Naive thymus-derived CD8-positive, alpha-beta T cell (primary cell): Measurements from ENCODE around the gene PRSS12. TPM values are rescaled to one million over a fixed set of nuclear protein-coding genes. Genes with fewer than 3 reads are reported as not detected.
"Not testable (repeated sequence)": the region's sequence is repeated elsewhere in the genome, so short reads cannot be mapped to it uniquely, and the experiment has no call there.

Source experiments
- ATAC-seq, 2 donors: fragments of 150-1000 bp; cut with Tn5 transposase in 1 of 2; sonication (Bioruptor Pico), chemical (Tn5 transposase) in 1 of 2; 1 replicate in 1 of 2; 2 replicates in 1 of 2; pipeline ENCODE4 v1.10.0; 2021; ENCODE audit warnings: mild to moderate bottlenecking in 2 of 2, moderate library complexity in 2 of 2
- POLR2A ChIA-PET: fragments of 350-600 bp; sonication (Branson Sonifier 250); formaldehyde crosslinking; loops from one replicate; lab custom pipeline; 2021; ENCODE audit warnings: antibody characterized with exemption; lab: Charles Lee
- DNase-seq, 10 donors: peaks; one replicate each; pipeline versions ENCODE4 v3.0.0 to v3.0.0-alpha.2; 2020 to 2022
- H3K27ac Mint-ChIP-seq, 10 donors: one replicate each; pipeline ENCODE4 v1.8.0; 2020 to 2022; ENCODE audit warnings: mild to moderate bottlenecking in 10 of 10, mixed read lengths in 10 of 10, moderate library complexity in 4 of 10, inconsistent platforms in 1 of 10
- H3K27me3 Mint-ChIP-seq, 5 donors: one replicate each; pipeline ENCODE4 v1.8.0; 2021 to 2022; ENCODE audit warnings: mixed read lengths in 5 of 5
- H3K36me3 Mint-ChIP-seq, 3 donors: one replicate each; pipeline ENCODE4 v1.8.0; 2020 to 2022; ENCODE audit warnings: mixed read lengths in 3 of 3, mild to moderate bottlenecking in 2 of 3, inconsistent platforms in 1 of 3
- H3K4me1 Mint-ChIP-seq, 4 donors: one replicate each; pipeline ENCODE4 v1.8.0; 2021 to 2022; ENCODE audit warnings: mixed read lengths in 4 of 4
- H3K4me3 Mint-ChIP-seq, 10 donors: one replicate each; pipeline ENCODE4 v1.8.0; 2020 to 2022; ENCODE audit warnings: mild to moderate bottlenecking in 10 of 10, mixed read lengths in 10 of 10, moderate library complexity in 6 of 10, inconsistent platforms in 1 of 10
- H3K9me3 Mint-ChIP-seq, 9 donors: one replicate each; pipeline ENCODE4 v1.8.0; 2020 to 2022; ENCODE audit warnings: mixed read lengths in 9 of 9, mild to moderate bottlenecking in 3 of 9, inconsistent platforms in 1 of 9, moderate library complexity in 1 of 9
- polyA plus RNA-seq, 3 donors: library from polyadenylated mRNA; unstranded; fragments of 300-500 nt; fragmentation: Illumina TruSeq; gene quantifications; one replicate each; pipeline ENCODE4 v1.2.3, GENCODE V29; 2021
- total RNA-seq, 8 experiments: library from RNA in 2 of 8; stranded (reverse) in 2 of 8; gene quantifications; one replicate each; pipeline ENCODE4 v1.2.3 and lab custom pipeline; 2021 to 2026

PRSS12 gene
- total and polyA plus RNA-seq, 5 experiments from 2014 or later, result 0.09 TPM; not detected in 4

DNA sequence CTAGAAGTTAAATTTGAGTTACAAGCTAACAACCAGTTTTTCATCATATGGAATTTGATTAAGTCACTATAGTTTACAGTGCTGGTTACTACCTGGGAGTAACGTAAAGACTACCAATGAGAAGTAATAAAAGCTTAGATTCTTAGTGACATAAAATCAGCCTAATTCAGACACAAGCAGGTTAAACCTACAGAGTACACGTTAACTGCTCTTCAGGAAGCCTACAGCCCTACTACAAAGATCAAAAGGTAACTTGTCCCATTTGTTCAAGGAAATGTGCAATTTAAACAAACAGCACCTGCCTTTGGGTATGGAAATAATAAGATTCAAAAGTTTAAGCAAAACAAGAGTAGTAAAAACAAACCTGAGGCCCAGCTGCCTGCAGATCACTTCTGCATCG, 21.5 kb downstream of the PRSS12 start:
- ATAC-seq, result no peak
- Mint-ChIP-seq H3K27me3 (peaks cover 0 to 14% (median 0%) of the 10 kb centered on the region in 5 donors), H3K36me3 (no peaks in the 10 kb centered on the region), H3K4me3 (no peak overlapping the region), H3K9me3 (no peaks in the 10 kb centered on the region), H3K4me1 (no peaks in the 10 kb centered on the region), H3K27ac (no peak overlapping the region)
- POLR2A ChIA-PET, result no interaction called here
- DNase-seq, result no peak

DNA sequence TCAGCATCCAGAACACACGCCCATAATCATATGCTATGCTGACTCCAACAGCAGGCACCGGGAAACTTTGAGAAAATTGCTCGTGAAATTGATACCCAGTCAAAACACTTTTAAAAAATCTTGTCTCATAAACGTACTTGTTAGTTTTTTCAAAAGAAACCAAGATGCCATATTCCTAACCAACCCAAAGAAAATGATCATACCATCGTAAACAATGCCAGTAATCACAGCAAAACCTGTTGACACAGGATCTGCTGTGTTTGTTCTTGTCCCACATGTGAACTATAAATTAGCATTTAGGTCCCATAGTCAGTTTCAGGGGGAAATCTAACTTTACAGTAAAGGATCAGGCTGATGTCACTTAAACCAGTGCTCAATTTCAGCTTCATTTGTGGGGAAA, 23.0 kb downstream of the PRSS12 start:
- H3K9me3 Mint-ChIP-seq, result no peaks in the 10 kb centered on the region
- no peak overlapping the region for H3K27ac Mint-ChIP-seq
- POLR2A ChIA-PET, result no interaction called here

DNA sequence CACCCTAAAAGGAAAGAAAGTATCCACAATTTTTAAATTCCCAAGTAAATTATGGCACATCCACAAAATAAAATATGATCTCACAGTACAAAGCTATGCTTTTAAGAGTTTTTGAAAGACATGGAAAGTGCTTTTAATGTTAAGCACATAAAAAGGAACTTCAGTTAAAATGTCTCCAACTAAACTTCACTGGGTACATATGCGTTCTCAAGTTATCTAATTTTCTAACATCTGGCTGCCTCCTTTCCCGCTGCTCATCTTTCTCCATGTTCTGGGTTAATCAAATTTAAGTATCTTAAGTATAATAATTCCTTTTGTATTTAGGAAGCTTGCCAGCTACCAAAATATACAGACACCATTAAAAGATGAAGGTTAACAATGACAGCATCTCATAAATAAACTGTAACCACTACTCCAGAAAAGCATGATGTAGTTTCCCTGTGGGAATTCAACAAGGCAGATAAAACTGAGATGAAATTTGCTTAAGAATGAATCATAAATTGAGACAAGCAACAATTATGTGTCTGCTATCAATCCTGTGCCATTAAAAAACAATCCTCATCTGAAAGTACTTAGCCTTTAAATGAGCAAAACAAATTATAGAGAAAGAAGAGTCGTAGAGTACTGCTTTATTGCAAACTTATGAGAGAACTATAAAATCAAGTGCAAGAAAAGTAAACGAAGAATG, 25.1 kb downstream of the PRSS12 start:
- Mint-ChIP-seq H3K4me3 (no peak overlapping the region), H3K27ac (no peak overlapping the region), H3K9me3 (no peaks in the 10 kb centered on the region), H3K27me3 (peaks cover 0 to 12% (median 1%) of the 10 kb centered on the region in 5 donors), H3K4me1 (no peaks in the 10 kb centered on the region), H3K36me3 (no peaks in the 10 kb centered on the region)
- no peak for ATAC-seq
- POLR2A ChIA-PET, result no interaction called here
- no peak for DNase-seq

More for the DNA sequence above, 23.0 kb downstream of the PRSS12 start:
- Mint-ChIP-seq H3K4me3 (no peak overlapping the region), H3K36me3 (no peaks in the 10 kb centered on the region), H3K27me3 (peaks cover 0 to 14% (median 0%) of the 10 kb centered on the region in 5 donors), H3K4me1 (no peaks in the 10 kb centered on the region)
- DNase-seq (no peak), ATAC-seq (no peak)

DNA sequence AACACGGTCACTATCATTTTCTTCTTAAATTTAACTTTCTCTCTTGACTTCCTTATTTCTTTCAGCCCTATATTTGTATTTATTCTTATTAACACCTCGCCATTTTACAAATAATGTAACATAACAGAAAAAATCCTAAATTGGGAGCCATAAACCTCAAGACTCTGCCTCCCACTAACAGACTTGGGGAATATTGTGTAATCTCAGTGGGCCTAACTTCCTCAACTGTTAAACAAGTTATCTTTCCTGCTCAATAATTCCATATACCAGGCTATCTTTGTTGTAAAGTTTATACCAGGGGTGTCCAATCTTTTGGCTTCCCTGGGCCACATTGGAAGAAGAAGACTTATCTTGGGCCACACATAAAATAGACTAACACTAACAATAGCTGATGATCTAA, 26.2 kb downstream of the PRSS12 start:
- H3K4me1 Mint-ChIP-seq, result no peaks in the 10 kb centered on the region
- no peak overlapping the region for H3K27ac Mint-ChIP-seq
- peaks cover 0 to 10% (median 1%) of the 10 kb centered on the region in 5 donors for H3K27me3 Mint-ChIP-seq
- POLR2A ChIA-PET, result no interaction called here
- H3K9me3 Mint-ChIP-seq, result no peaks in the 10 kb centered on the region
- DNase-seq, result no peak
- no peaks in the 10 kb centered on the region for H3K36me3 Mint-ChIP-seq
- ATAC-seq, result no peak
- no peak overlapping the region for H3K4me3 Mint-ChIP-seq

DNA sequence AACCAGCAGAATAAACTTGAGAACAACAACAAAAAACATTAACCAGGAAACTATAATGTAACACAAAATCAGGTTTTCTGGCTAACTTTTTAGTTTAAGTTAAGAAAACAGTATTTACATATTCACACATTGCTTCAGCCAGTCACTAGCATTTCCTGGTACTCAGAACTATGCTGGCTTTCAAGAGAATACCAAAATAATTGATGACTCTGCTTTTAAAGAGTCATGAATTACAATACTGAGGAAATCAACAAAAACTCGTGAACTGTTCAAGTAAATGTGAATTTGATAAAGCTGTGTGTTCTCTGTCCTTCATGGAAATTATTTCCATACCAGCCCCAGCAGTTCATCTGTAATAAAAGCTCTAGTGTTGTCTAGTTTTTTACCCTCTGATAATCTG, 27.4 kb downstream of the PRSS12 start:
- Mint-ChIP-seq H3K9me3 (no peaks in the 10 kb centered on the region), H3K36me3 (no peaks in the 10 kb centered on the region), H3K4me1 (no peaks in the 10 kb centered on the region), H3K27ac (no peak overlapping the region), H3K27me3 (peaks cover 0 to 10% (median 1%) of the 10 kb centered on the region in 5 donors), H3K4me3 (no peak overlapping the region)
- no peak for DNase-seq
- POLR2A ChIA-PET, result no interaction called here
- ATAC-seq, result no peak

DNA sequence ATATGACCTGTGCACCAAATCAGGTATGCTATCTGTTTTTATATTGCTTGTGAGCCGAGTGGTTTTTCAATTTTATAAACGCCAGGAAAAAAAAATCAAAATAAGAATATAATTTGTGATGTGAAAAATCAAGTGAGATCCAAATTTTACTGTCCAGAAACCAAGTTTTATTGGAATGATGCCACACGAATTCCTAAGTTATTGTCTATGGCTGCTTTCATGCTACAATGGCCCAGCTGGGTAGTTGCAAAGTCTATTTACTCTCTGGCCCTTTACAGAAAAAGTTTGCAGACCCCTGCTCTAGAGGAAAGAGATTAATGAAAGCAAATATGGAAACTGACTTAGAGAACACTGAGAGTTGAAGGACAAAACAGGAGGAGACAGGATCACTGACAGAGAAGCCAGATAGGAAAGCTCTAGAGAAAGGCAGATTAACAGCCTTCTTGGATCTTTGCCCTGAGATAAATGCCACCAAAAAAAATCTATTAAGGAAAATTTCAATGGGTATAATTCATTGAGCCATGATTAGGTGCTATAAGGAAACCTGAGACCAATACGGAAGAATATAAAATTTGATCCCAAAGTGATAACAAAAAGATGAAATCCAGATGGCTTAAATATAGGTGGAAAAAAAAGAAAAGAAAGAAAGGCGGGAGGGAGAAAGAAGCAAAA, 29.8 kb downstream of the PRSS12 start:
- POLR2A ChIA-PET, result no interaction called here
- H3K27me3 Mint-ChIP-seq, result peaks cover 3 to 20% (median 10%) of the 10 kb centered on the region in 5 donors
- no peaks in the 10 kb centered on the region for H3K4me1 Mint-ChIP-seq
- H3K36me3 Mint-ChIP-seq, result peaks cover 0 to 1% (median 0%) of the 10 kb centered on the region in 3 donors
- H3K27ac Mint-ChIP-seq, result no peak overlapping the region
- no peak for DNase-seq
- H3K9me3 Mint-ChIP-seq, result no peaks in the 10 kb centered on the region
- no peak for ATAC-seq
- H3K4me3 Mint-ChIP-seq, result no peak overlapping the region

DNA sequence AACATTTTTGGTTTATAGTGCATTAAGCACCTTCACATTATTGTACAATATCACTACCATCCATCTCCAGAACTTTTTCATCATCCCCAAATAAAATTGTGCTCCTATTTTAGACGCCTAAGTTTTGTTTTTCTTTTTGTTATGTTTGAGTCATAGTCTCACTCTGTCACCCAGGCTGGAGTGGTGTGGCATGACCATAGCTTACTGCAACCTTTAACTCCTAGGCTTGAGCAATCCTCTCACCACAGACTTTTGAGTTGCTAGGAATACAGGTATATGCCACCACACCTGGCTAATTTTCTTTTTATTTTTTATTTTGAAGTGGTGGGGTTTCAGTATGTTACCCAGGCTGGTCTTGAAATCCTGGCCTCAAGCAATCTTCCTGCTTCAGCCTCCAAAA, 33.9 kb downstream of the PRSS12 start:
- no peak for ATAC-seq
- POLR2A ChIA-PET, result no interaction called here

DNA sequence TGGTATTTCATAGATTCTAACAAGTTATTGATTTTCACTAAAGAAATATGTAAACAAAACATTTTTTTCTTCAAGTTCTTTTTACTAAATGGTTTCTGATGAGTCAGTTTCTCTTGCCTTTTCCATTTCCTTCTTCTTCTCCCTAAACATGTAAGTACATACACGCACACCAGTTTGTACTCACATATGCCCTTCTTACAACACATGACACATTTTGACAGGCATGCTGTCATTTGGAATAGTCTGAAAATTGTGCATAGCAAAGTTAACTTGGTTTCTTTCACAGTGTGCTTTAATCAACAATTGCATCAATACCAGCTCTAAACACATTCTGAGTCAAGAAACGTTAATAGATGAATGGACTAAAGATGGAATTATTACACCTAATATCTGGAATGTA, 35.1 kb downstream of the PRSS12 start:
- peaks cover 0 to 1% (median 0%) of the 10 kb centered on the region in 3 donors for H3K36me3 Mint-ChIP-seq

More for the DNA sequence above, 33.9 kb downstream of the PRSS12 start:
- Mint-ChIP-seq H3K27me3 (peaks cover 7 to 27% (median 14%) of the 10 kb centered on the region in 5 donors), H3K27ac (no peak overlapping the region), H3K4me1 (no peaks in the 10 kb centered on the region), H3K9me3 (no peaks in the 10 kb centered on the region), H3K4me3 (no peak overlapping the region), H3K36me3 (peaks cover 0 to 1% (median 0%) of the 10 kb centered on the region in 3 donors)
- DNase-seq, result no peak

DNA sequence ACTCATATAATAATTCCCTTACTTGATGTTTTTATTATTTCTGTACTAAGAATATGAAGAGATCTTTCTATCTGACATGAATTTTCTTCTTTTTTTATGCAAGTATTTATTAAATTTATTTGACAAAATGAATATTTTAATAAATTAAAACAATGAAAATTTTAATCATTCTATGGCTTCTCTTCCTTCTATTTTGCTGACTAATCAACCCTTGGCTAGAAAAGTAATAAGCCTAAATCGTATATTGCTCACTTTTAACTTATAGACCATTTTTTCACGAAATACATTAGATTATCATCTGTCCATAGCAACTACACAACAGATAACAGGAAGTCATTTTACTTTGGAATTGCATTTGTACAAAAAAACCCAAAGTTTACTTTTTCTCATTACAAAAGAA, 38.6 kb downstream of the PRSS12 start:
- no peak for DNase-seq
- Mint-ChIP-seq H3K27ac (no peak overlapping the region), H3K9me3 (no peaks in the 10 kb centered on the region), H3K4me3 (no peak overlapping the region), H3K4me1 (no peaks in the 10 kb centered on the region), H3K27me3 (peaks cover 7 to 20% (median 11%) of the 10 kb centered on the region in 5 donors), H3K36me3 (peaks cover 0 to 1% (median 0%) of the 10 kb centered on the region in 3 donors)
- POLR2A ChIA-PET, result no interaction called here
- no peak for ATAC-seq

More for the DNA sequence above, 35.1 kb downstream of the PRSS12 start:
- Mint-ChIP-seq H3K27me3 (peaks cover 7 to 27% (median 14%) of the 10 kb centered on the region in 5 donors), H3K4me1 (no peaks in the 10 kb centered on the region), H3K27ac (no peak overlapping the region), H3K4me3 (no peak overlapping the region), H3K9me3 (no peaks in the 10 kb centered on the region)
- ATAC-seq (no peak), DNase-seq (no peak)
- POLR2A ChIA-PET, result no interaction called here

DNA sequence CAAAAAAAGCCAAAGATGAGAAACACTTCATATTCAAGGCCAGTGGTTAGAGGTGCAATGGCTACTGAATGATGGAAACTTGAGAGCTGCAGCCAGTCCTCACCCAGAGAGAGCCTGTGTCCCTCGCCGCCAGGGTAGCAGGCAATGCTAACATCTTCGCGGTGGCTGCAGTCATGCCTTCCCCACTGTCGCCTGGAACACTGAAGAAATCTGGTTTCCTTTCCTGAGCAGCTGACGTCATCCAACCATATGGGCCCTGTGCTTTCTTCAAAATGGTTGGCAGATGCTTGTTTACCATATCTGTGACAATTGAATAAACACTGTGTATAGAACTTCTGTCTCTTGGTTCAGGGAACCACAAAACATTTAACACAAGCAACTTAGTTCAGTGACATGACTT, 39.7 kb downstream of the PRSS12 start:
- H3K4me3 Mint-ChIP-seq, result no peak overlapping the region
- H3K4me1 Mint-ChIP-seq, result no peaks in the 10 kb centered on the region
- DNase-seq, result no peak
- H3K9me3 Mint-ChIP-seq, result no peaks in the 10 kb centered on the region
- no peak overlapping the region for H3K27ac Mint-ChIP-seq
- H3K27me3 Mint-ChIP-seq, result peaks cover 5 to 16% (median 6%) of the 10 kb centered on the region in 5 donors
- POLR2A ChIA-PET, result no interaction called here
- H3K36me3 Mint-ChIP-seq, result no peaks in the 10 kb centered on the region
- ATAC-seq, result peak in 1 of 2 donors; percentile 20

DNA sequence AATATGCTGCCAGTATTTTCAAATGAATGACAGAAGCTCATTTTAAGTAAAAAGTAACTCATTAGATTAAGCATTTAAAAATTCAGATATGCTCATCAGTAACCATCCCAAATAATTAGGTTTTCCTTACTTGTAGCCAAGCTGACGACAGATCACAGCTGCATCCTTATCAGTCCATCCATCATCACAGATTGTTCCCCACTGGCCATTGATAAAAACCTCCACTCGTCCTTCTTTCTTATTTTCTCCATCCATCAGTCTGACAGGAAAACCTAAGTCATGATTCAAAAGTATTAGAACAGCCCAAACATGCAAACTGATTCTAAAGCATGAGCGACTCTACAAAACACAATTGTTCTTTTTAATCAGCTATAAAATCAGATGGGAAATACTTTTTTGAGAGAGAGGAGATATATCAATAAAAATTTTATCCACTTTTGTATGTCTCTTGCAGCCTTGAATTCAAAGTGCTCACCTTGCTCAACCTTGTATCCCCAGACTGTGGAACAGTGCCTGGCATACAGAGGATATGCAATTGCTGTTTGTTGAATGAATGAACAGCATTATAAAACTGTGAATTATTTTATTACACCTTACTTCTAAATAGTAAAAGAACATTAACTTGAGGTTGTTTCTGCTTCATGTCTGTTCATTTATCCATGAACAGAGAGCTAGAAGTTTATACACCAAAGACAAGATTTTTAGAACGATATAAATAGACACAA, 44.3 kb downstream of the PRSS12 start:
- H3K9me3 Mint-ChIP-seq, result no peaks in the 10 kb centered on the region
- H3K4me1 Mint-ChIP-seq, result no peaks in the 10 kb centered on the region
- POLR2A ChIA-PET, result no interaction called here
- DNase-seq, result no peak
- no peak overlapping the region for H3K27ac Mint-ChIP-seq
- peaks cover 3 to 26% (median 7%) of the 10 kb centered on the region in 5 donors for H3K27me3 Mint-ChIP-seq
- no peak for ATAC-seq
- no peaks in the 10 kb centered on the region for H3K36me3 Mint-ChIP-seq
- no peak overlapping the region for H3K4me3 Mint-ChIP-seq

DNA sequence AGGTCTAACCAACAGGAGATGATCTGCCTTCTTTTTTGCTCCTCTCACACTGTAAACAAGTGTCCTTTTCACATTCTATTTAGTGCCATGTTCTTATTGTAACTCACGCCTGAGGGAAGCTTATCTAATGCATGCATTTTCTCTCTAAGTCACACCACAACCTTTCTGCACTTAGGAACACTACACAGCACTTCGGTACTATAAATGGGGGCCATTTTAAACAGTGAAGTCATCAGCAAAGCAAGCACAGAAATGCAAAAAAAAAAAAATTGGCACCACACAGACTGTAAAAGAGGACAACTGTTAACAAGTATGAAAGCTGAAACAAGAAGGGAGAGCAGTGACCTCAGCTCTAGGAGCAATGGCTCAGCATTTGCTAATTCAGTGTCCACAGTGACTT, 45.2 kb downstream of the PRSS12 start:
- ATAC-seq, result no peak
- POLR2A ChIA-PET, result no interaction called here
- no peak overlapping the region for H3K27ac Mint-ChIP-seq

DNA sequence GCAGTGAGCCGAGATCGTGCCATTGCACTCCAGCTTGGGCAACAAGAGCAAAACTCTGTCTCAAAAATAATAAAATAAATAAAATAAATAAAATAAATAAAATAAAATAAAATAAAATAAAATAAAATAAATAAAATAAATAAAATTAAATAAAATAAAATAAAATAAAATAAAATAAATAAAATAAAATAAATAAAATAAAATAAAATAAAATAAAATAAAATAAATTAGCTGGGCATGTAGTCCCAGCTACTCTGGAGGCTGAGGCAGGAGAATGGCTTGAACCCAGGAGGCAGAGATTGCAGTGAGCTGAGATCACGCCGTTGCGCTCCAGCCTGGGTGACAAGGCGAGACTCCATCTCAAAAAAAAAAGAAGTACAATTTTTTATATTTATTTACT, 53.2 kb downstream of the PRSS12 start:
- H3K27me3 Mint-ChIP-seq, POLR2A ChIA-PET, H3K27ac Mint-ChIP-seq, H3K36me3 Mint-ChIP-seq, H3K4me3 Mint-ChIP-seq, DNase-seq, H3K4me1 Mint-ChIP-seq, H3K9me3 Mint-ChIP-seq, ATAC-seq: not testable (repeated sequence)

More for the DNA sequence above, 45.2 kb downstream of the PRSS12 start:
- H3K9me3 Mint-ChIP-seq, result no peaks in the 10 kb centered on the region
- DNase-seq, result no peak
- no peaks in the 10 kb centered on the region for H3K4me1 Mint-ChIP-seq
- no peaks in the 10 kb centered on the region for H3K36me3 Mint-ChIP-seq
- no peak overlapping the region for H3K4me3 Mint-ChIP-seq
- peaks cover 3 to 25% (median 7%) of the 10 kb centered on the region in 5 donors for H3K27me3 Mint-ChIP-seq
